Upper lobe of right lung (tissue), 1 donor: Measurements from ENCODE around the gene GMDS. TPM values are rescaled to one million over a fixed set of nuclear protein-coding genes. Genes with fewer than 3 reads are reported as not detected.

Source experiments
- ATAC-seq: fragments of 200-7000 bp; cut with Tn5 transposase; one replicate; pipeline ENCODE4 v1.9.1; 2020; ENCODE audit warnings: mild to moderate bottlenecking, moderate library complexity
- DNase-seq: peaks from one replicate; pipeline ENCODE4 v3.0.0-alpha.2; 2020
- H3K27ac ChIP-seq: fragments of 200-600 bp; one replicate; pipeline ENCODE4 v1.8.0; 2022
- H3K27me3 ChIP-seq: fragments of 200-600 bp; one replicate; pipeline ENCODE4 v1.8.0; 2022; ENCODE audit warnings: mild to moderate bottlenecking
- H3K36me3 ChIP-seq: fragments of 200-600 bp; one replicate; pipeline ENCODE4 v1.8.0; 2022
- H3K4me1 ChIP-seq: fragments of 200-600 bp; one replicate; pipeline ENCODE4 v1.8.0; 2022
- H3K4me3 ChIP-seq: fragments of 200-600 bp; one replicate; pipeline ENCODE4 v1.8.0; 2022; ENCODE audit warnings: mild to moderate bottlenecking
- H3K9me3 ChIP-seq: fragments of 200-600 bp; one replicate; pipeline ENCODE4 v1.8.0; 2022
- intact Hi-C: fragments of 100-400 bp; cut with DNase I; formaldehyde crosslinking; loops from one replicate; pipeline ENCODE4 v1.11.0; 2022
- total RNA-seq: library from RNA; stranded (reverse); fragmentation: NEBNext Ultra II Directional; extraction: Animal tissue kit (Norgen Biotek cat#: 25700); gene quantifications from one replicate; pipeline ENCODE4 v1.2.1, GENCODE V29; 2021
- TF ChIP-seq, protein P1 (sequence below): fragments of 200-600 bp; IDR thresholded peaks from one replicate; pipeline ENCODE4 v1.8.0; 2022; ENCODE audit warnings: antibody characterized with exemption
- donor health status: DM: no; HTN: yes; CAD: no; lungs with severe emphysema.

The GMDS gene
- total RNA-seq, 1 donor from 2014 or later: 12.2 TPM

DNA sequence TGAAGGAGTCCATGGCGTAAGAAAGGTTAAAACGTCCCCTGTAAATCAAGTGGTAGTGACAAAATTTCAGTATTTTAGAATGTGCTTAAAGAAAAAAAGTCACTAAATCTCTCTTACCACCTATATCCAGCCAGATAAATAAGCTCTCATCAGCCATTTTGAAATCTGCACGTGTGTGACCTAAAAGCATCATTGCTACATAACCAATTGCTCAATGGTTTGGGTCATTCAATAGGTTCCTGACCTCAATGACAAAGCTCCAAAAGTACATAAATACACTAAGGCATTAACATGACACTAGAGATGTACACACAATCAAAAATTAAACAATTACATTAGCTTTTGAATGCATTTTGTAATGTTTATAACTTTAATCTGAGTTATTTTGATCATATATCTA is 272.4 kb downstream of the GMDS start:
- no peaks in the 10 kb centered on the region for H3K27me3 ChIP-seq
- TF ChIP-seq, protein P1, sequence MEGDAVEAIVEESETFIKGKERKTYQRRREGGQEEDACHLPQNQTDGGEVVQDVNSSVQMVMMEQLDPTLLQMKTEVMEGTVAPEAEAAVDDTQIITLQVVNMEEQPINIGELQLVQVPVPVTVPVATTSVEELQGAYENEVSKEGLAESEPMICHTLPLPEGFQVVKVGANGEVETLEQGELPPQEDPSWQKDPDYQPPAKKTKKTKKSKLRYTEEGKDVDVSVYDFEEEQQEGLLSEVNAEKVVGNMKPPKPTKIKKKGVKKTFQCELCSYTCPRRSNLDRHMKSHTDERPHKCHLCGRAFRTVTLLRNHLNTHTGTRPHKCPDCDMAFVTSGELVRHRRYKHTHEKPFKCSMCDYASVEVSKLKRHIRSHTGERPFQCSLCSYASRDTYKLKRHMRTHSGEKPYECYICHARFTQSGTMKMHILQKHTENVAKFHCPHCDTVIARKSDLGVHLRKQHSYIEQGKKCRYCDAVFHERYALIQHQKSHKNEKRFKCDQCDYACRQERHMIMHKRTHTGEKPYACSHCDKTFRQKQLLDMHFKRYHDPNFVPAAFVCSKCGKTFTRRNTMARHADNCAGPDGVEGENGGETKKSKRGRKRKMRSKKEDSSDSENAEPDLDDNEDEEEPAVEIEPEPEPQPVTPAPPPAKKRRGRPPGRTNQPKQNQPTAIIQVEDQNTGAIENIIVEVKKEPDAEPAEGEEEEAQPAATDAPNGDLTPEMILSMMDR: no peak

DNA sequence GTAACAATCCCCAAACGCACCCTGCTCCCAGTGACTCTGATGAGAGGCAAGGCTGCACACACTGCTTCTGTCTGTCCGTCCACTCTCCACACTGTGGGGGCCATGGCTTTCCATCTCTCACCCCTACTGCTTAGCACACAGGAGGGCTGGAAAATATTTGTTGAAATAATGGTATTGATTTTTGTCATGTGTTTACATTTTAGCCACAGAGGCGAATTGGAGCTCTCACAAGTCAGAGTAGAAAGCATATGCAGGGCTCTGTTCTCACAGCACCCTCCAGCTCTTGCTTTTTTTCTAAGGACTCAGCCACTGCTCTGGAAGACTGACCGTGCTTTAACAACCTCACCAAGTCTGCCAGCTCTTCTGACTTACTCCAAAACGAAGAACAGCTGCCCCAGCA is 273.8 kb downstream of the GMDS start:
- TF ChIP-seq, protein P1: no peak
- H3K36me3 ChIP-seq: no peaks in the 10 kb centered on the region
- no peaks in the 10 kb centered on the region for H3K27me3 ChIP-seq
- H3K4me3 ChIP-seq: no peak overlapping the region
- no peak for ATAC-seq
- no peak for DNase-seq
- H3K4me1 ChIP-seq: no peaks in the 10 kb centered on the region
- H3K27ac ChIP-seq: no peak overlapping the region
- intact Hi-C loops: no loop called here
- no peaks in the 10 kb centered on the region for H3K9me3 ChIP-seq

More for the DNA sequence above, 272.4 kb downstream of the GMDS start:
- Histone ChIP-seq H3K36me3 (no peaks in the 10 kb centered on the region), H3K4me3 (no peak overlapping the region), H3K4me1 (no peaks in the 10 kb centered on the region), H3K27ac (no peak overlapping the region), H3K9me3 (no peaks in the 10 kb centered on the region)
- DNase-seq (no peak), ATAC-seq (no peak)
- intact Hi-C loops: no loop called here

DNA sequence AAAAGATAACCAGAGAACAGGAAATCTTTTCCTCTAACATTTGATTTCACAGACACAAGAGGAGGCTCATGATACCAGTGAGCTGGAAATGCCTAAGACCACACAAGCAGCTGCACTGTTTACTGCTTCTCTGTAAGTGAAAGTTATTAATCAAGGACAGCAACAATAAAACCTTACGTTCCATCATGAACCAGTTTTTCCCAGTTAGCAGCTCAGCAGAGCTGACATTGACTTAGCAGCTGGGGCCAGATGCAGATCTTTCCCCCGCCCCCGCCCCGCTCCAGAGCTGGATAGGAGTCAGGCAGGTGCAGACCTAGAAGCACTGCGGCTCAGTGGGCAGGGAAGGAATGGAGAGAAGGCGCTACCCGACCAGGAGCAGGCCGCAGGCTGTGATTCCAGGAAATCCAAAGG is 275.2 kb downstream of the GMDS start:
- intact Hi-C loops: no loop called here
- ATAC-seq: no peak

GRCh38 chr6:1966713-1967112 is 278.7 kb downstream of the GMDS start:
- no peak overlapping the region for H3K27ac ChIP-seq
- ATAC-seq (peak; percentile 26), DNase-seq (no peak)
- no peaks in the 10 kb centered on the region for H3K36me3 ChIP-seq
- TF ChIP-seq, protein P1: no peak
- no peaks in the 10 kb centered on the region for H3K27me3 ChIP-seq
- H3K4me1 ChIP-seq: no peaks in the 10 kb centered on the region
- intact Hi-C loops: no loop called here
- H3K9me3 ChIP-seq: no peaks in the 10 kb centered on the region
- H3K4me3 ChIP-seq: no peak overlapping the region

More for the DNA sequence above, 275.2 kb downstream of the GMDS start:
- DNase-seq: no peak
- TF ChIP-seq, protein P1: no peak
- H3K27me3 ChIP-seq: no peaks in the 10 kb centered on the region
- H3K4me3 ChIP-seq: no peak overlapping the region
- no peak overlapping the region for H3K27ac ChIP-seq
- H3K4me1 ChIP-seq: no peaks in the 10 kb centered on the region
- no peaks in the 10 kb centered on the region for H3K9me3 ChIP-seq
- no peaks in the 10 kb centered on the region for H3K36me3 ChIP-seq

- no peaks in the 10 kb centered on the region for H3K4me1 ChIP-seq
- ATAC-seq (no peak), DNase-seq (no peak)
- H3K9me3 ChIP-seq: no peaks in the 10 kb centered on the region
- no peak overlapping the region for H3K4me3 ChIP-seq
- no peaks in the 10 kb centered on the region for H3K27me3 ChIP-seq
- TF ChIP-seq, protein P1: no peak
- intact Hi-C loops: no loop called here
- no peak overlapping the region for H3K27ac ChIP-seq
- no peaks in the 10 kb centered on the region for H3K36me3 ChIP-seq
Observed at GRCh38 chr6:1965596-1966224, 279.7 kb downstream of the GMDS start.

- Histone ChIP-seq H3K36me3 (no peaks in the 10 kb centered on the region), H3K9me3 (no peaks in the 10 kb centered on the region), H3K27ac (no peak overlapping the region), H3K27me3 (no peaks in the 10 kb centered on the region), H3K4me3 (no peak overlapping the region), H3K4me1 (no peaks in the 10 kb centered on the region)
- TF ChIP-seq, protein P1: no peak
- DNase-seq (no peak), ATAC-seq (no peak)
- intact Hi-C loops: no loop called here
Observed at GRCh38 chr6:1963596-1963995, 281.8 kb downstream of the GMDS start.
